Smooth muscle cell (in vitro differentiated cells): Measurements from ENCODE around the gene PAQR4. TPM values are rescaled to one million over a fixed set of nuclear protein-coding genes. Genes with fewer than 3 reads are reported as not detected.

Experiments used
- DNase-seq: peaks from one replicate; lab custom pipeline; 2025; ENCODE audit not compliant: unreplicated experiment; lab: John Stamatoyannopoulos, UW
- H2AFZ ChIP-seq: fragments of 200-600 bp; sonication (generic); 2 replicates; pipeline ENCODE4 v1.6.0; 2016; ENCODE audit warnings: antibody characterized with exemption, low read depth, mild to moderate bottlenecking
- H3F3A ChIP-seq: fragments of 200-600 bp; sonication (generic); 2 replicates; pipeline ENCODE4 v1.6.0; 2017; ENCODE audit warnings: antibody characterized with exemption, low read depth
- H3K27ac ChIP-seq: fragments of 200-600 bp; sonication (generic); 2 replicates; pipeline ENCODE4 v1.5.1; 2016; ENCODE audit warnings: low read depth, mild to moderate bottlenecking
- H3K27me3 ChIP-seq: fragments of 200-600 bp; sonication (generic); 2 replicates; pipeline ENCODE4 v1.6.1; 2016; ENCODE audit warnings: low read depth, mild to moderate bottlenecking
- H3K36me3 ChIP-seq: fragments of 200-600 bp; sonication (generic); 2 replicates; pipeline ENCODE4 v1.5.1; 2016; ENCODE audit warnings: low read depth
- H3K4me1 ChIP-seq: fragments of 200-600 bp; sonication (generic); 2 replicates; pipeline ENCODE4 v1.5.1; 2016; ENCODE audit warnings: low read depth
- H3K4me2 ChIP-seq: fragments of 200-600 bp; sonication (generic); 2 replicates; pipeline ENCODE4 v1.6.0; 2016; ENCODE audit warnings: mild to moderate bottlenecking
- H3K4me3 ChIP-seq: fragments of 200-600 bp; sonication (generic); 2 replicates; pipeline ENCODE4 v1.5.1; 2016; ENCODE audit warnings: mild to moderate bottlenecking
- H3K79me2 ChIP-seq: fragments of 200-600 bp; sonication (generic); 2 replicates; pipeline ENCODE4 v1.6.0; 2016; ENCODE audit warnings: low read depth, mild to moderate bottlenecking
- H3K9ac ChIP-seq: fragments of 200-600 bp; sonication (generic); 2 replicates; pipeline ENCODE4 v1.6.0; 2016; ENCODE audit warnings: low read depth
- H3K9me3 ChIP-seq: fragments of 200-600 bp; sonication (generic); replicated peaks from 2 replicates; pipeline ENCODE4 v1.5.1; 2016; ENCODE audit warnings: low read depth
- H4K20me1 ChIP-seq: fragments of 200-600 bp; sonication (generic); 2 replicates; pipeline ENCODE4 v1.6.0; 2016; ENCODE audit warnings: low read depth
- CTCF ChIP-seq: fragments of 200-600 bp; sonication (generic); IDR thresholded peaks from 2 replicates; pipeline ENCODE4 v1.5.1; 2017; ENCODE audit warnings: borderline replicate concordance, mild to moderate bottlenecking, antibody characterized with exemption; ENCODE audit not compliant: insufficient read depth, poor library complexity, severe bottlenecking
- WGBS: methylation state at CpG from one replicate; pipeline ENCODE4 v1.1.7; 2016; ENCODE audit warnings: low lambda C conversion rate; 5-methylcytosine and 5-hydroxymethylcytosine counted together
- polyA plus RNA-seq: library from polyadenylated mRNA; unstranded; fragments of >200 nt; fragmentation: Nextera tagmentation; extraction: Ambion mirVana; gene quantifications from 2 replicates; pipeline ENCODE4 v1.2.1, GENCODE V29; 2016
- total RNA-seq: library from RNA; depleted of rRNA; stranded (reverse); fragments of >200 nt; gene quantifications from 2 replicates; pipeline ENCODE4 v1.2.3, GENCODE V29; 2014

The PAQR4 gene
- total and polyA plus RNA-seq, 2 experiments from 2014 or later: 4.6 to 9.3 TPM

GRCh38 chr16:2982402-2982801 is 13.3 kb downstream of the PAQR4 start:
- Histone ChIP-seq H3K27ac (no peak overlapping the region), H3K27me3 (no peaks in the 10 kb centered on the region), H3K4me2 (no peak overlapping the region), H3K79me2 (no peaks in the 10 kb centered on the region), H3K4me3 (no peak overlapping the region), H3F3A (peaks cover 11% of the 10 kb centered on the region), H3K4me1 (peaks cover 20% of the 10 kb centered on the region), H4K20me1 (no peaks in the 10 kb centered on the region), H3K9me3 (no peaks in the 10 kb centered on the region), H3K9ac (no peak overlapping the region), H3K36me3 (no peaks in the 10 kb centered on the region), H2AFZ (no peak overlapping the region)
- no peak for TF ChIP-seq CTCF
- no peak for DNase-seq
- WGBS: 75% methylated on average over 5 of the region's 5 CpGs

GRCh38 chr16:2983706-2984136 is 14.6 kb downstream of the PAQR4 start:
- no peaks in the 10 kb centered on the region for H3K9me3 ChIP-seq
- H3K36me3 ChIP-seq: no peaks in the 10 kb centered on the region
- no peaks in the 10 kb centered on the region for H3K79me2 ChIP-seq
- peaks cover 11% of the 10 kb centered on the region for H3F3A ChIP-seq
- H4K20me1 ChIP-seq: no peaks in the 10 kb centered on the region
- peak overlapping the region; percentile 40 for H3K4me3 ChIP-seq
- H3K9ac ChIP-seq: no peak overlapping the region
- no peak overlapping the region for H3K27ac ChIP-seq
- peak; percentile 97 for TF ChIP-seq CTCF
- peak; percentile 69 for DNase-seq
- 15% methylated on average over 33 of the region's 42 CpGs for WGBS
- H3K27me3 ChIP-seq: no peaks in the 10 kb centered on the region
- H3K4me2 ChIP-seq: peak overlapping the region; percentile 85
- H3K4me1 ChIP-seq: peaks cover 20% of the 10 kb centered on the region
- no peak overlapping the region for H2AFZ ChIP-seq

GRCh38 chr16:2985462-2985861 is 16.3 kb downstream of the PAQR4 start:
- Histone ChIP-seq H3K4me1 (peaks cover 13% of the 10 kb centered on the region), H2AFZ (no peak overlapping the region), H3K9ac (no peak overlapping the region), H3K4me2 (no peak overlapping the region), H3K27ac (no peak overlapping the region), H3K27me3 (no peaks in the 10 kb centered on the region), H3K36me3 (no peaks in the 10 kb centered on the region), H3K79me2 (no peaks in the 10 kb centered on the region), H3K4me3 (no peak overlapping the region), H4K20me1 (no peaks in the 10 kb centered on the region), H3F3A (peaks cover 11% of the 10 kb centered on the region), H3K9me3 (no peaks in the 10 kb centered on the region)
- TF ChIP-seq CTCF: no peak
- no peak for DNase-seq
- 92% methylated on average over 9 of the region's 9 CpGs for WGBS

GRCh38 chr16:2985893-2986355 is 16.8 kb downstream of the PAQR4 start:
- no peak for TF ChIP-seq CTCF
- Histone ChIP-seq H3K27ac (no peak overlapping the region), H3K9me3 (no peaks in the 10 kb centered on the region), H3K4me3 (no peak overlapping the region), H3K27me3 (no peaks in the 10 kb centered on the region), H3K4me2 (no peak overlapping the region), H3K36me3 (no peaks in the 10 kb centered on the region), H2AFZ (no peak overlapping the region), H3F3A (peaks cover 11% of the 10 kb centered on the region), H3K79me2 (no peaks in the 10 kb centered on the region), H4K20me1 (no peaks in the 10 kb centered on the region), H3K9ac (no peak overlapping the region), H3K4me1 (peaks cover 10% of the 10 kb centered on the region)
- no peak for DNase-seq
- 94% methylated on average over 15 of the region's 15 CpGs for WGBS
